ENCODE measurements around the gene SH2D6. TPM values are rescaled to one million over a fixed set of nuclear protein-coding genes. Genes with fewer than 3 reads are reported as not detected.

Gene SH2D6
- polyA plus RNA-seq, 2 donors, result 0.07 to 0.14 TPM

DNA sequence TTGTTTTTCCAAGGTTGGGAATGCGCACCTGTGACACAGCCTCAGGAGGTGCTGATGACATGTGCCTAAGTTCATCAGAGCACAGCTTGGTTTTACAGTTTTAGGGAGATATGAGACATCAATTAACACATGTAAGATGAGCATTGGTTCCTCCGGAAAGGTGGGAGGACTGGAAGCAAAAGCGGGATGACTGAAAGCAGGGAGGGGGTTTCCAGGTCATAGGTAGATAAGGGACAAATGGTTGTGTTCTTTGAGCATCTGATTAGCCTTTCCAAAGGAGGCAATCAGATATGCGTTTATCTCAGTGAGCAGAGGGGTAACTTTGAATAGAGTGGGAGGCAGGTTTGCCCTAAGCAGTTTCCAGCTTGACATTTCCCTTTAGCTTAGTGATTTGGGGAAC is 34.7 kb upstream of the SH2D6 start:
- Histone ChIP-seq H3K4me3 (ENCODE audit: low read depth in 1 of 2, low read length in 2 of 2) (no peak overlapping the region), H3K27ac (ENCODE audit: low read depth in 2 of 2, low read length in 1 of 2) (no peak overlapping the region), H3K9me3 (ENCODE audit: control insufficient read depth in 2 of 2, insufficient read depth in 1 of 2, low read depth in 1 of 2, low read length in 1 of 2) (no peaks in the 10 kb centered on the region), H3K27me3 (ENCODE audit: control insufficient read depth in 1 of 2, insufficient read depth in 2 of 2, low read length in 2 of 2) (no peaks in the 10 kb centered on the region), H3K4me1 (ENCODE audit: control insufficient read depth in 2 of 2, insufficient read depth in 2 of 2, low read length in 1 of 2) (no peaks in the 10 kb centered on the region), H3K36me3 (ENCODE audit: control insufficient read depth in 2 of 2, insufficient read depth in 2 of 2, low read length in 1 of 2) (peaks cover 0 to 10% of the 10 kb centered on the region in 2 donors)
- 80 to 81% methylated on average over 4 of the region's 4 CpGs for WGBS, 2 donors

GRCh38 chr2:85385746-85386145 is 32.8 kb upstream of the SH2D6 start:
- Histone ChIP-seq H3K4me3 (ENCODE audit: low read depth in 1 of 2, low read length in 2 of 2) (no peak overlapping the region), H3K36me3 (ENCODE audit: control insufficient read depth in 2 of 2, insufficient read depth in 2 of 2, low read length in 1 of 2) (peaks cover 3 to 27% of the 10 kb centered on the region in 2 donors), H3K4me1 (ENCODE audit: control insufficient read depth in 2 of 2, insufficient read depth in 2 of 2, low read length in 1 of 2) (no peaks in the 10 kb centered on the region), H3K27me3 (ENCODE audit: control insufficient read depth in 1 of 2, insufficient read depth in 2 of 2, low read length in 2 of 2) (no peaks in the 10 kb centered on the region), H3K9me3 (ENCODE audit: control insufficient read depth in 2 of 2, insufficient read depth in 1 of 2, low read depth in 1 of 2, low read length in 1 of 2) (no peaks in the 10 kb centered on the region), H3K27ac (ENCODE audit: low read depth in 2 of 2, low read length in 1 of 2) (no peak overlapping the region)
- 81 to 90% methylated on average over 2 of the region's 2 CpGs for WGBS, 2 donors

DNA sequence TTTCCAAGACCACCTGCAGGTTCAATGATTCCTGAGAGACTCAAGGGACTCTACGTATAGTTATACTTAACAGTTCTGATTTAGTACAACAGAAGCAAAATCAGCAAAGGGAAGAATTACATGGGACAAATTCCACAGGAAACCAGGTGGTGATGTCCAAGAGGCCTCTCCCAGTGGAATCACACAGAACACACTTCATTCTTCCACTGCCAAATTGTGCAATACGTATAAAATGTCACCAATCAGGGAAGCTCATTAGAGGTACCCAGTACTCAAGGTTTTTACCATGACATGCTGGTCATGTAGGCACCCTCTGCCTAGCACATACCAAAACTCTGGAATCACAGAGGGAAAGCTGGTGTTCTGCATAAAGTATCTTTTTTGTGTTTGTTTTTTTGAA is 30.8 kb upstream of the SH2D6 start:
- H3K4me3 ChIP-seq (ENCODE audit: low read depth in 1 of 2, low read length in 2 of 2), result no peak overlapping the region
- no peaks in the 10 kb centered on the region for H3K4me1 ChIP-seq (ENCODE audit: control insufficient read depth in 2 of 2, insufficient read depth in 2 of 2, low read length in 1 of 2)
- no peaks in the 10 kb centered on the region for H3K9me3 ChIP-seq (ENCODE audit: control insufficient read depth in 2 of 2, insufficient read depth in 1 of 2, low read depth in 1 of 2, low read length in 1 of 2)
- no peak overlapping the region for H3K27ac ChIP-seq (ENCODE audit: low read depth in 2 of 2, low read length in 1 of 2)
- 87 to 91% methylated on average over 2 of the region's 2 CpGs for WGBS, 2 donors
- H3K36me3 ChIP-seq (ENCODE audit: control insufficient read depth in 2 of 2, insufficient read depth in 2 of 2, low read length in 1 of 2), result peaks cover 5 to 38% of the 10 kb centered on the region in 2 donors
- H3K27me3 ChIP-seq (ENCODE audit: control insufficient read depth in 1 of 2, insufficient read depth in 2 of 2, low read length in 2 of 2), result no peaks in the 10 kb centered on the region

DNA sequence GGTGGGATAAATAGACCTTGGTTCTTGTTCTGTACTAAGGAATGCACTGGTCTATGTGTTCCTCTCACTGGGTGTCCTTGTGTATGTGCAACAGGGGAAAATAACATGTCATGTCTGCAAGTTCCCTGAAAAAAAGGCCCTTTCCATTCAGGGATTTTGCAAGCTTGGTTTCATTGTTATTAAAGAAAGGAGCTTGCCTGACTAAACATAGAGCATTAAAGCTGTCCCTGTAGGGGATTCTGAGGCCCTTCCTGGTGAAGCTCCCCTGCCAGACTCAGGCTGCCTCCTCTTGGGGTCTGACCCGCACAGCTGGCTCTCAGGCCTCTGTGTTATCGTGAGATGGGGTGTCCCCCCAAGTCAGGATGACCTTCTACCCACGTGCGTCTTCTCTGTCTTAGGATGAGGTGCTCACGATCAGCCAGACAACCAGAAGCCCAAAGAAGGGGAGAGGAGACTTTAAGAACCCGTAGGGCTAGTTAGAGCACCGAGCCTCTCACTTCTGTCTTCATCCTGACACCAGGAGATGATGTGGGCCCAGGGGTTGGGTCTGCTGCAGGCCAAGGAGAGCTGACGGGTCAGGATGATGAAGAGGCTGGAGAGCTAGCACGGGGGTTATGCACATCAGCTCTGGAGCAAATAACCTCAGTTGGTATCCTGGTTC is 29.5 kb upstream of the SH2D6 start:
- H3K27me3 ChIP-seq (ENCODE audit: control insufficient read depth in 1 of 2, insufficient read depth in 2 of 2, low read length in 2 of 2), result no peaks in the 10 kb centered on the region
- no peaks in the 10 kb centered on the region for H3K9me3 ChIP-seq (ENCODE audit: control insufficient read depth in 2 of 2, insufficient read depth in 1 of 2, low read depth in 1 of 2, low read length in 1 of 2)
- no peak overlapping the region for H3K4me3 ChIP-seq (ENCODE audit: low read depth in 1 of 2, low read length in 2 of 2)
- peaks cover 5 to 35% of the 10 kb centered on the region in 2 donors for H3K36me3 ChIP-seq (ENCODE audit: control insufficient read depth in 2 of 2, insufficient read depth in 2 of 2, low read length in 1 of 2)
- WGBS, 2 donors, result 77 to 80% methylated on average over 9 of the region's 9 CpGs
- H3K27ac ChIP-seq (ENCODE audit: low read depth in 2 of 2, low read length in 1 of 2), result no peak overlapping the region
- peaks cover 0 to under 1% of the 10 kb centered on the region in 2 donors for H3K4me1 ChIP-seq (ENCODE audit: control insufficient read depth in 2 of 2, insufficient read depth in 2 of 2, low read length in 1 of 2)

DNA sequence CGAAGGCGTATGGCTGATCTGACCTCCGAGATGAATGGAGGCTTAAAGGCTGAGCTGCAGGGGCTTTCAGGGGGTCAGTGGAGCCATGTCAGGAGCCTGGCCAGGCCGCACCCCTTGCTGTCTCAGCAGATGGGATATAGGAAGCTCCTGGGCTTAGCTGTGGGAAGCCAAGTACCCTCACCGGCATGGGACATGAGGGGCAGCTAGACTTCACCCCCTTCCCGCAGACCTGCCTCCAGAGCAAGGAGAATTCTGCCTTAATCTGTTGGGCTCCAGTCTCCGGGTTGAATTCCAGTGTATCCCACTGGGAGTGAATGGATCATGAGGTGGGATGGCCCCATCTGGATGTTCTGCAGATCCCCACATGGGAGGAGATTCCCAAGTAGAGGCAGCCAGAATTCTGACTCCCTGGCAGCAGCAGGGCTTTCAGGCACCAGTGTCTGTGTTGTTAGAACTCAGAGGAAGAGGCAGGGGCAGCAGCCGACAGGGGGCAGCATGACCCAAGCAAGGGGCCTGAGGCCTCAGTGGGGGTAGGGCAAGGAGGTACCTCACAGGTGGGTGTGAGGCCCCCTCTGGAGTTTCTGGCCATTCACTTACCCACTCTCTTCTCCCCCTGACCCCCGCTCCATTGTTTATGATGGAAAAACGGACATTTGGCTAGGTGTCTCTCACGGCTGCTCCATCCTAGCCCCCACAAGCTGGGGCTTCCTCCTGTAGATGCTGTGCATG is 27.4 kb upstream of the SH2D6 start:
- Histone ChIP-seq H3K4me3 (ENCODE audit: low read depth in 1 of 2, low read length in 2 of 2) (no peak overlapping the region), H3K4me1 (ENCODE audit: control insufficient read depth in 2 of 2, insufficient read depth in 2 of 2, low read length in 1 of 2) (peaks cover 0 to 12% of the 10 kb centered on the region in 2 donors), H3K27ac (ENCODE audit: low read depth in 2 of 2, low read length in 1 of 2) (no peak overlapping the region), H3K36me3 (ENCODE audit: control insufficient read depth in 2 of 2, insufficient read depth in 2 of 2, low read length in 1 of 2) (peaks cover 5 to 41% of the 10 kb centered on the region in 2 donors), H3K9me3 (ENCODE audit: control insufficient read depth in 2 of 2, insufficient read depth in 1 of 2, low read depth in 1 of 2, low read length in 1 of 2) (no peaks in the 10 kb centered on the region), H3K27me3 (ENCODE audit: control insufficient read depth in 1 of 2, insufficient read depth in 2 of 2, low read length in 2 of 2) (no peaks in the 10 kb centered on the region)
- WGBS, 2 donors, result 83 to 87% methylated on average over 11 of the region's 11 CpGs

DNA sequence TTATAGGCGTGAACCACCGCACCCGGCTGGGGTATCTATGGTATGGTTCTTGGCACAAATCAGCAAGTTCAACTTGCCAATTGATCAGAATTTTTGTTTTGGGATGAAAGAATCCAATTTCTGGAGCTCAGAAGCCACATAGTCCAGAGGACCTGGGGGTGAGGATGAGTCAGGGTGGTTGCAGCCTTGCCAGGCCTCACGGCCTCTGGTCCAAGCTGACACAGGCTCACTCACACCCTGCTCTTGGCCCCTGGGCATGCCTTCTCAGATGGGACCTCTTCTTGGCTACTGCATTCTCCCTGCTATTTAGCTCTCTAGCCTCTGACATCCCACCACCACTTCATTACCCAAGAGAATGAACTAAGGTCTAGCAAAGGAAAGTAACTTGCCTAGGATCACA is 24.7 kb upstream of the SH2D6 start:
- WGBS, 2 donors, result 64 to 80% methylated on average over 4 of the region's 4 CpGs
- Histone ChIP-seq H3K36me3 (ENCODE audit: control insufficient read depth in 2 of 2, insufficient read depth in 2 of 2, low read length in 1 of 2) (peaks cover 5 to 50% of the 10 kb centered on the region in 2 donors), H3K27me3 (ENCODE audit: control insufficient read depth in 1 of 2, insufficient read depth in 2 of 2, low read length in 2 of 2) (no peaks in the 10 kb centered on the region), H3K9me3 (ENCODE audit: control insufficient read depth in 2 of 2, insufficient read depth in 1 of 2, low read depth in 1 of 2, low read length in 1 of 2) (no peaks in the 10 kb centered on the region), H3K4me3 (ENCODE audit: low read depth in 1 of 2, low read length in 2 of 2) (no peak overlapping the region), H3K27ac (ENCODE audit: low read depth in 2 of 2, low read length in 1 of 2) (no peak overlapping the region), H3K4me1 (ENCODE audit: control insufficient read depth in 2 of 2, insufficient read depth in 2 of 2, low read length in 1 of 2) (peaks cover 5 to 13% of the 10 kb centered on the region in 2 donors)

DNA sequence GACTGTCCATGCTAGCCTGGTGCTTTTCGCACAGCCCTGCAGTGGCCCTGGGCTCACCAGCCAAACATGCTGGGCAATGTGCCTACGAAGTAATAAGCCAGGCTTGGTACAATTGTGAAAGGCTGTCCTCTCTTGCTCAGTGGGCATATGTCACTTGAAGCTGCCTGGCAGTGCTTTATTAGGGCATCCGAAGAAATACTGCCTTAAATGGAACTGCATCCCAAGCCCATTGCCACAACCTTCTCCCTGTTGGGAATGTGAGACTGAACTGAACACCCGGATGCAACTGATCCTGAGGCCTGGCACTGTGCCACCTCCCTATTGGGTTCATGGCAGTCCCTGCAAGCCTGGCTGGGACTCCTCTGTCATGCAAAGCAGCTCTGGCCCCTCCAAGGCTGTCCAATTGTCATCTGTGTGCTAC is 24.2 kb upstream of the SH2D6 start:
- Histone ChIP-seq H3K4me3 (ENCODE audit: low read depth in 1 of 2, low read length in 2 of 2) (no peak overlapping the region), H3K4me1 (ENCODE audit: control insufficient read depth in 2 of 2, insufficient read depth in 2 of 2, low read length in 1 of 2) (peaks cover 5 to 13% of the 10 kb centered on the region in 2 donors), H3K27ac (ENCODE audit: low read depth in 2 of 2, low read length in 1 of 2) (no peak overlapping the region), H3K36me3 (ENCODE audit: control insufficient read depth in 2 of 2, insufficient read depth in 2 of 2, low read length in 1 of 2) (peaks cover 8 to 51% of the 10 kb centered on the region in 2 donors), H3K27me3 (ENCODE audit: control insufficient read depth in 1 of 2, insufficient read depth in 2 of 2, low read length in 2 of 2) (no peaks in the 10 kb centered on the region), H3K9me3 (ENCODE audit: control insufficient read depth in 2 of 2, insufficient read depth in 1 of 2, low read depth in 1 of 2, low read length in 1 of 2) (no peaks in the 10 kb centered on the region)
- 62 to 73% methylated on average over 4 of the region's 4 CpGs for WGBS, 2 donors

DNA sequence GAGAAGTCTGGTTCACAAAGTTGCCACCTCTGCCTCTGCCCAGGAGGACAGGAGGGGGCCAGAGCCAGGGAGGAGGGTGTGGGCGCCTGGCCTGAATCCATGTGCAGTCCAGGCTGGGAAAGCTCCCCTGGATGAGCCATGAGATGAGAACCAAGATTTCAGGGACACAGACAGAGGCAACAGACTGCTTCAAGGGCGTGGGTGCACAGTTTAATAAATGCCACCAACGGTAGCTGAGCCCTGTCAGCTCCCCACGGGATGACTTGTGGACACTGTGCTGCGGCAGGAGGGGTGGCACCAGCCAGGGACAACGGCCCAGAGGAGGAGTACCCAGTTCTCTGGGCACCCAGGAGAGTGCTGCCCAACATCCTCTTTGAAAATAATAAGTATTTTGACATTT is 23.5 kb upstream of the SH2D6 start:
- peaks cover 8 to 47% of the 10 kb centered on the region in 2 donors for H3K36me3 ChIP-seq (ENCODE audit: control insufficient read depth in 2 of 2, insufficient read depth in 2 of 2, low read length in 1 of 2)
- no peak overlapping the region for H3K27ac ChIP-seq (ENCODE audit: low read depth in 2 of 2, low read length in 1 of 2)

GRCh38 chr2:85395912-85396475 is 22.5 kb upstream of the SH2D6 start:
- H3K27ac ChIP-seq (ENCODE audit: low read depth in 2 of 2, low read length in 1 of 2), result peak overlapping the region; percentile 89 to 94
- no peaks in the 10 kb centered on the region for H3K9me3 ChIP-seq (ENCODE audit: control insufficient read depth in 2 of 2, insufficient read depth in 1 of 2, low read depth in 1 of 2, low read length in 1 of 2)
- no peaks in the 10 kb centered on the region for H3K27me3 ChIP-seq (ENCODE audit: control insufficient read depth in 1 of 2, insufficient read depth in 2 of 2, low read length in 2 of 2)
- H3K36me3 ChIP-seq (ENCODE audit: control insufficient read depth in 2 of 2, insufficient read depth in 2 of 2, low read length in 1 of 2), result peaks cover 7 to 47% of the 10 kb centered on the region in 2 donors
- H3K4me3 ChIP-seq (ENCODE audit: low read depth in 1 of 2, low read length in 2 of 2), result no peak overlapping the region
- 80% methylated on average over 14 of the region's 14 CpGs for WGBS, 2 donors
- peaks cover 5 to 13% of the 10 kb centered on the region in 2 donors for H3K4me1 ChIP-seq (ENCODE audit: control insufficient read depth in 2 of 2, insufficient read depth in 2 of 2, low read length in 1 of 2)

More for the DNA sequence above, 23.5 kb upstream of the SH2D6 start:
- WGBS, 2 donors, result 65 to 66% methylated on average over 6 of the region's 6 CpGs
- no peak overlapping the region for H3K4me3 ChIP-seq (ENCODE audit: low read depth in 1 of 2, low read length in 2 of 2)
- H3K9me3 ChIP-seq (ENCODE audit: control insufficient read depth in 2 of 2, insufficient read depth in 1 of 2, low read depth in 1 of 2, low read length in 1 of 2), result no peaks in the 10 kb centered on the region
- H3K4me1 ChIP-seq (ENCODE audit: control insufficient read depth in 2 of 2, insufficient read depth in 2 of 2, low read length in 1 of 2), result peaks cover 5 to 13% of the 10 kb centered on the region in 2 donors
- H3K27me3 ChIP-seq (ENCODE audit: control insufficient read depth in 1 of 2, insufficient read depth in 2 of 2, low read length in 2 of 2), result no peaks in the 10 kb centered on the region

All from esophagus (tissue), 2 donors.